ENCODE measurements around the gene DPYSL3.

GRCh38 chr5:147344861-147345260 is 165.0 kb downstream of the DPYSL3 start:
- TF ChIP-seq CTCF (IDR thresholded peaks at IDR 0.05): no peak
- TF ChIP-seq MAX (IDR thresholded peaks at IDR 0.05; ENCODE audit: low read depth): no peak
- TF ChIP-seq FOXM1 (IDR thresholded peaks at IDR 0.05; ENCODE audit: low read depth): no peak
- no peak for TF ChIP-seq TAF1 (IDR thresholded peaks at IDR 0.05; ENCODE audit: borderline replicate concordance, low read depth, low read length)
- no peak for TF ChIP-seq EZH2phosphoT487 (IDR thresholded peaks at IDR 0.05; ENCODE audit: borderline replicate concordance, low read depth)
- TF ChIP-seq REST (IDR thresholded peaks at IDR 0.05; ENCODE audit: low read depth, low read length): no peak
- no peak for TF ChIP-seq SIN3A (IDR thresholded peaks at IDR 0.05; ENCODE audit: borderline replicate concordance, low read depth, low read length)
- no peak for TF ChIP-seq RAD21 (IDR thresholded peaks at IDR 0.05; ENCODE audit: low read length)
- no peak for TF ChIP-seq TEAD4 (IDR thresholded peaks at IDR 0.05; ENCODE audit: borderline replicate concordance, insufficient read depth)
- no peak for TF ChIP-seq CHD2 (IDR thresholded peaks at IDR 0.05; ENCODE audit: low read length, partially characterized antibody)
- no peak for TF ChIP-seq GATA2 (CRISPR knock-in tag; IDR thresholded peaks at IDR 0.05)
- TF ChIP-seq USF2 (IDR thresholded peaks at IDR 0.05; ENCODE audit: borderline replicate concordance, low read depth, low read length): no peak

All from SK-N-SH (cell line).